WTC11 (cell line): ENCODE measurements around the gene C17orf75. TPM values are rescaled to one million over a fixed set of nuclear protein-coding genes. Genes with fewer than 3 reads are reported as not detected.
A peak's percentile ranks its signal among the peaks of the same experiment; 100 is the strongest.

Experiments
- ATAC-seq: fragments of 200-7000 bp; cut with Tn5 transposase; 2 replicates; pipeline ENCODE4 v1.10.0; 2021; ENCODE audit warnings: mild to moderate bottlenecking, moderate library complexity
- CTCF ChIA-PET: fragments of 300-600 bp; sonication (Branson Sonifier 250); formaldehyde crosslinking; loops from one replicate; lab custom pipeline; 2021; ENCODE audit warnings: antibody characterized with exemption; lab: Charles Lee
- POLR2A ChIA-PET: fragments of 350-600 bp; sonication (Branson Sonifier 250); formaldehyde crosslinking; loops from one replicate; lab custom pipeline; 2021; ENCODE audit warnings: antibody characterized with exemption; lab: Charles Lee
- DNase-seq: peaks from one replicate; pipeline ENCODE4 v3.0.0; 2021; ENCODE audit warnings: low spot score
- H3K27ac Mint-ChIP-seq: 2 replicates; pipeline ENCODE4 v1.8.0; 2021; ENCODE audit warnings: mixed read lengths
- H3K27me3 Mint-ChIP-seq: 2 replicates; pipeline ENCODE4 v1.8.0; 2021; ENCODE audit warnings: low read depth, mild to moderate bottlenecking, moderate library complexity, mixed read lengths
- H3K36me3 Mint-ChIP-seq: 2 replicates; pipeline ENCODE4 v1.8.0; 2021; ENCODE audit warnings: mixed read lengths
- H3K4me1 Mint-ChIP-seq: 2 replicates; pipeline ENCODE4 v1.8.0; 2022; ENCODE audit warnings: mixed read lengths
- H3K4me3 Mint-ChIP-seq: 2 replicates; pipeline ENCODE4 v1.8.0; 2021; ENCODE audit warnings: mild to moderate bottlenecking, moderate library complexity, mixed read lengths
- H3K9me3 Mint-ChIP-seq: 2 replicates; pipeline ENCODE4 v1.8.0; 2021; ENCODE audit warnings: mixed read lengths
- ESRRA ChIP-seq: sonication (generic); formaldehyde crosslinking; IDR thresholded peaks from 2 replicates; pipeline ENCODE4 v1.8.1; 2022; ENCODE audit warnings: mild to moderate bottlenecking, missing genetic modification reagents, borderline replicate concordance
- ETV6 ChIP-seq: sonication (generic); formaldehyde crosslinking; IDR thresholded peaks from 2 replicates; pipeline ENCODE4 v1.8.1; 2022; ENCODE audit warnings: mild to moderate bottlenecking, missing genetic modification reagents
- FOXJ3 ChIP-seq: sonication (generic); formaldehyde crosslinking; IDR thresholded peaks from 2 replicates; pipeline ENCODE4 v1.9.0; 2021; ENCODE audit warnings: missing genetic modification reagents, mild to moderate bottlenecking, borderline replicate concordance
- FOXP1 ChIP-seq: sonication (generic); formaldehyde crosslinking; IDR thresholded peaks from 2 replicates; pipeline ENCODE4 v1.8.0; 2022; ENCODE audit warnings: missing genetic modification reagents, mild to moderate bottlenecking, moderate library complexity, borderline replicate concordance
- HMGA2 ChIP-seq: fragments of 250-450 bp; sonication (Bioruptor Pico); IDR thresholded peaks from 2 replicates; pipeline ENCODE4 v1.4.0; 2021; ENCODE audit warnings: mild to moderate bottlenecking, moderate library complexity
- IRF2 ChIP-seq: sonication (generic); formaldehyde crosslinking; IDR thresholded peaks from 2 replicates; pipeline ENCODE4 v1.8.0; 2022; ENCODE audit warnings: low read depth, missing genetic modification reagents, borderline replicate concordance
- JUN ChIP-seq: sonication (generic); formaldehyde crosslinking; IDR thresholded peaks from 2 replicates; pipeline ENCODE4 v1.8.0; 2023; ENCODE audit warnings: mild to moderate bottlenecking, missing genetic modification reagents
- KAT7 ChIP-seq: sonication (generic); formaldehyde crosslinking; IDR thresholded peaks from 2 replicates; pipeline ENCODE4 v1.8.1; 2023; ENCODE audit warnings: missing genetic modification reagents, mild to moderate bottlenecking, borderline replicate concordance
- NFE2L1 ChIP-seq: sonication (generic); formaldehyde crosslinking; IDR thresholded peaks from 2 replicates; pipeline ENCODE4 v1.8.1; 2023; ENCODE audit warnings: missing genetic modification reagents
- NR1H2 ChIP-seq: sonication (generic); formaldehyde crosslinking; IDR thresholded peaks from 2 replicates; pipeline ENCODE4 v1.9.0; 2021; ENCODE audit warnings: mild to moderate bottlenecking, moderate library complexity, missing genetic modification reagents
- RORB ChIP-seq: fragments of 250-450 bp; sonication (Bioruptor Pico); IDR thresholded peaks from 2 replicates; pipeline ENCODE4 v1.9.0; 2021; ENCODE audit warnings: mild to moderate bottlenecking
- TCF7 ChIP-seq: sonication (generic); formaldehyde crosslinking; IDR thresholded peaks from 2 replicates; pipeline ENCODE4 v1.8.0; 2022; ENCODE audit warnings: mild to moderate bottlenecking, low read depth, missing genetic modification reagents, moderate library complexity
- ZNF121 ChIP-seq: sonication (generic); formaldehyde crosslinking; IDR thresholded peaks from 2 replicates; pipeline ENCODE4 v1.8.0; 2023; ENCODE audit warnings: missing genetic modification reagents
- ZNF232 ChIP-seq: sonication (generic); formaldehyde crosslinking; IDR thresholded peaks from 2 replicates; pipeline ENCODE4 v1.8.0; 2022; ENCODE audit warnings: mild to moderate bottlenecking, missing genetic modification reagents
- ZNF396 ChIP-seq: fragments of 250-450 bp; sonication (Bioruptor Pico); IDR thresholded peaks from 2 replicates; pipeline ENCODE4 v1.8.0; 2021; ENCODE audit warnings: mild to moderate bottlenecking, moderate library complexity, borderline replicate concordance
- total RNA-seq: library from RNA; stranded (reverse); gene quantifications from 3 replicates; pipeline ENCODE4 v1.2.3, GENCODE V29; 2021
- TF ChIP-seq, protein P1 (sequence below): sonication (generic); formaldehyde crosslinking; IDR thresholded peaks from 2 replicates; pipeline ENCODE4 v1.8.0; 2023; ENCODE audit warnings: missing genetic modification reagents, mild to moderate bottlenecking, borderline replicate concordance
- TF ChIP-seq, protein P2 (sequence below): fragments of 250-450 bp; sonication (Bioruptor Pico); IDR thresholded peaks from 2 replicates; pipeline ENCODE4 v1.9.0; 2021; ENCODE audit warnings: mild to moderate bottlenecking
- TF ChIP-seq, protein P3 (sequence below): sonication (generic); formaldehyde crosslinking; IDR thresholded peaks from 2 replicates; pipeline ENCODE4 v1.8.1; 2023; ENCODE audit warnings: mild to moderate bottlenecking, moderate library complexity, missing genetic modification reagents
- TF ChIP-seq, protein P4 (sequence below): sonication (generic); formaldehyde crosslinking; IDR thresholded peaks from 2 replicates; pipeline ENCODE4 v1.8.0; 2022; ENCODE audit warnings: mild to moderate bottlenecking, missing genetic modification reagents
- TF ChIP-seq, protein P5 (sequence below): sonication (generic); formaldehyde crosslinking; IDR thresholded peaks from 2 replicates; pipeline ENCODE4 v1.8.1; 2022; ENCODE audit warnings: low read depth, mild to moderate bottlenecking, moderate library complexity, missing genetic modification reagents, borderline replicate concordance
- TF ChIP-seq, protein P6 (sequence below): sonication (generic); formaldehyde crosslinking; IDR thresholded peaks from 2 replicates; pipeline ENCODE4 v1.8.1; 2023; ENCODE audit warnings: mild to moderate bottlenecking, missing genetic modification reagents

C17orf75 gene
- total RNA-seq, 1 experiment from 2014 or later: 35.5 TPM

DNA sequence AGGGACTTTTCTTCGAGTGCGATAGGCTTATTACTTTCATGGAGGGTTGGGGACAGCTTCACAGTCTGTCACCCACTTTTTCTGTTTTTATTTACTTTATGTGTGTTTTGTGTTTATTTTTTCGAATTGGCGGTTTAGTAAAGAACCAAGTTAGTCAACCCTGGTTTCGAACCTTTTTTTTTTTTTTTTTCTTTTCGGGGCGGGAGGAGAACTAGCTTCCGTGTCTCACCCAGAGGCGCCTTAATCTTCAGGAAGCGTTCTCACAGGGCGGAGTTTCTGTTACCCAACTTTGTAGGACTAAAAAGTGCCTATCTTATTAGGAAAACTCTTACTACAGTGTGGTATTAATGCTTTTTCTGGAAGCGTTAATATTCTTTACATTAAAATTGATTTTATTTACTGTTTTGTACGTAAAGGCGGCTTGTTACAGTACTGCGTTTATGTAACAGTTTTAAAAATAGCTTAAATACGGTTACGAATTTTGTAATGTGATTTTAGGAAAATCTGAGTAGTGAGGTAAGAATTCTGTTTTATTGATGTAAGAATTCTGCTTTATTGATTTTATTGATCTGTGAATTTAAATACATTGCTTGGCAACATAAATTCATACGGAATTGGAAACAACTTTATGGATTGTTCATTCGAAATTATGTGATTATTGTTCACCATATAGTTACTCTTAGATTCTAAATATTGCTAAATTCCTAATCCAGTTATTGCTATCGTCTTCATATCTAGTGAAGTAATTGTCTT lies 8.9 kb upstream of the C17orf75 start:
- no peak for TF ChIP-seq NR1H2
- TF ChIP-seq ZNF396: no peak
- TF ChIP-seq ZNF232 (CRISPR knock-in tag): no peak
- TF ChIP-seq FOXJ3 (CRISPR knock-in tag): no peak
- no peak for TF ChIP-seq ETV6 (CRISPR knock-in tag)
- Mint-ChIP-seq H3K4me3 (peak overlapping the region; percentile 99), H3K27me3 (no peaks in the 10 kb centered on the region), H3K4me1 (peaks cover 39% of the 10 kb centered on the region), H3K36me3 (peaks cover 51% of the 10 kb centered on the region), H3K9me3 (no peaks in the 10 kb centered on the region), H3K27ac (peak overlapping the region; percentile 100)
- DNase-seq (no peak), ATAC-seq (no peak)
- CTCF ChIA-PET: interaction anchor here (0.6 to 1.2 kb wide), 5 partner anchors 31 to 212 kb away, joined by 3 to 5 read pairs (median 5); partner anchors contain the start of gene PSMD11
- POLR2A ChIA-PET: interaction anchor here (0.6 to 1.2 kb wide), 2 partner anchors 94 to 434 kb away, joined by 4 to 6 read pairs; partner anchors contain the start of gene PSMD11

DNA sequence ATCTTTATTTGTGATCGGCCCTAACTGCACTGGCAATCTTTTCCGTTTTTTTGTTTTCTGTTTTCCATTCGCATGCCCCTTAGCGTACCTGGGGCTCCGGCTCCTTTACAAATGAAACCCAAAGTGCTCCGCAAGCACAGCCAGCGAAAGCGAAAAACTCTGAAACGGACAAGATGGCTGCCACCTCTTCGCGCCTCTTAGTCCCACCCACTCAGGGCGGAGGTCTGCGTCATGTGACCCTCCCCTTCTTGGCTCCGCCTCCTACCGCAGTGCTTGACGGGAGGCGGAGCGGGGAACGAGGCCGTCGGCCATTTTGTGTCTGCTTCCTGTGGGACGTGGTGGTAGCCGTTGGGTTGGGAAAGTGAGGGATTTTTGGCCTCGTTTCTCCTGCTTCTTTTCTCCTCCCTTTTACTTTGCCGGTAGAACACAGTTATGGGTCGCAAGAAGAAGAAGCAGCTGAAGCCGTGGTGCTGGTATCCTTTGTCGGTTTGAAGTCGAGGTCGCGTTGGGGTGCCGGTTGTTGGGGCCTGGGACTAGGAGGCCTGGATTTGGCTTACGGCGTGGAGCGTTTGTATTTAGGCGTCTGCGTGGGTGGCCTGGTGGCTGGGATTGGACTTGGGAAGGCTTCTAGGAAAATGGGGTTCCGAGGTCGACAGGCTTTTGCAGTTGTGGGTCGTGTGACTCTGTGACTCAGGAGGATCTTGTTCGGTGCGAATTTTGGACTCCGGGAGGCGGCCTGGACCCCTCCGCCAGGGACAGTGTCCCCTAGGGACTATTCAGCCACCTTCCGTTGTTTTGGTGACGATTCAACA lies 8.1 kb upstream of the C17orf75 start, which contains the start of gene ZNF207:
Gene ZNF207, plus strand, starts transcription at position 304 of the 812 bp plus-strand sequence. Its CDS starts 129 bp downstream, at position 433.
- peaks cover 43% of the 10 kb centered on the region for H3K36me3 Mint-ChIP-seq
- DNase-seq (peak; percentile 96), ATAC-seq (peak; percentile 96)
- H3K4me1 Mint-ChIP-seq: peaks cover 32% of the 10 kb centered on the region
- no peaks in the 10 kb centered on the region for H3K9me3 Mint-ChIP-seq
- ChIA-PET CTCF (interaction anchor here (1.0 to 1.4 kb wide), 3 partner anchors 31 to 97 kb away, joined by 5 to 7 read pairs (median 5); partner anchors contain the start of gene PSMD11), POLR2A (interaction anchor here (1.2 kb wide), 1 partner anchor 94 kb away, joined by 6 read pairs; the partner anchor contains the start of gene PSMD11)
- peak within 1 kb of the TSS; percentile 99 for H3K4me3 Mint-ChIP-seq
- peak within 1 kb of the TSS; percentile 100 for H3K27ac Mint-ChIP-seq
- H3K27me3 Mint-ChIP-seq: no peaks in the 10 kb centered on the region
- TF ChIP-seq, protein P1, sequence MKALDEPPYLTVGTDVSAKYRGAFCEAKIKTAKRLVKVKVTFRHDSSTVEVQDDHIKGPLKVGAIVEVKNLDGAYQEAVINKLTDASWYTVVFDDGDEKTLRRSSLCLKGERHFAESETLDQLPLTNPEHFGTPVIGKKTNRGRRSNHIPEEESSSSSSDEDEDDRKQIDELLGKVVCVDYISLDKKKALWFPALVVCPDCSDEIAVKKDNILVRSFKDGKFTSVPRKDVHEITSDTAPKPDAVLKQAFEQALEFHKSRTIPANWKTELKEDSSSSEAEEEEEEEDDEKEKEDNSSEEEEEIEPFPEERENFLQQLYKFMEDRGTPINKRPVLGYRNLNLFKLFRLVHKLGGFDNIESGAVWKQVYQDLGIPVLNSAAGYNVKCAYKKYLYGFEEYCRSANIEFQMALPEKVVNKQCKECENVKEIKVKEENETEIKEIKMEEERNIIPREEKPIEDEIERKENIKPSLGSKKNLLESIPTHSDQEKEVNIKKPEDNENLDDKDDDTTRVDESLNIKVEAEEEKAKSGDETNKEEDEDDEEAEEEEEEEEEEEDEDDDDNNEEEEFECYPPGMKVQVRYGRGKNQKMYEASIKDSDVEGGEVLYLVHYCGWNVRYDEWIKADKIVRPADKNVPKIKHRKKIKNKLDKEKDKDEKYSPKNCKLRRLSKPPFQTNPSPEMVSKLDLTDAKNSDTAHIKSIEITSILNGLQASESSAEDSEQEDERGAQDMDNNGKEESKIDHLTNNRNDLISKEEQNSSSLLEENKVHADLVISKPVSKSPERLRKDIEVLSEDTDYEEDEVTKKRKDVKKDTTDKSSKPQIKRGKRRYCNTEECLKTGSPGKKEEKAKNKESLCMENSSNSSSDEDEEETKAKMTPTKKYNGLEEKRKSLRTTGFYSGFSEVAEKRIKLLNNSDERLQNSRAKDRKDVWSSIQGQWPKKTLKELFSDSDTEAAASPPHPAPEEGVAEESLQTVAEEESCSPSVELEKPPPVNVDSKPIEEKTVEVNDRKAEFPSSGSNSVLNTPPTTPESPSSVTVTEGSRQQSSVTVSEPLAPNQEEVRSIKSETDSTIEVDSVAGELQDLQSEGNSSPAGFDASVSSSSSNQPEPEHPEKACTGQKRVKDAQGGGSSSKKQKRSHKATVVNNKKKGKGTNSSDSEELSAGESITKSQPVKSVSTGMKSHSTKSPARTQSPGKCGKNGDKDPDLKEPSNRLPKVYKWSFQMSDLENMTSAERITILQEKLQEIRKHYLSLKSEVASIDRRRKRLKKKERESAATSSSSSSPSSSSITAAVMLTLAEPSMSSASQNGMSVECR (CRISPR knock-in tag): 0 out of 2 replicates have a peak, but pooled peaks have one; percentile 17
- TF ChIP-seq, protein P2, sequence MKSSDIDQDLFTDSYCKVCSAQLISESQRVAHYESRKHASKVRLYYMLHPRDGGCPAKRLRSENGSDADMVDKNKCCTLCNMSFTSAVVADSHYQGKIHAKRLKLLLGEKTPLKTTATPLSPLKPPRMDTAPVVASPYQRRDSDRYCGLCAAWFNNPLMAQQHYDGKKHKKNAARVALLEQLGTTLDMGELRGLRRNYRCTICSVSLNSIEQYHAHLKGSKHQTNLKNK (CRISPR knock-in tag): no peak
- TF ChIP-seq, protein P3, sequence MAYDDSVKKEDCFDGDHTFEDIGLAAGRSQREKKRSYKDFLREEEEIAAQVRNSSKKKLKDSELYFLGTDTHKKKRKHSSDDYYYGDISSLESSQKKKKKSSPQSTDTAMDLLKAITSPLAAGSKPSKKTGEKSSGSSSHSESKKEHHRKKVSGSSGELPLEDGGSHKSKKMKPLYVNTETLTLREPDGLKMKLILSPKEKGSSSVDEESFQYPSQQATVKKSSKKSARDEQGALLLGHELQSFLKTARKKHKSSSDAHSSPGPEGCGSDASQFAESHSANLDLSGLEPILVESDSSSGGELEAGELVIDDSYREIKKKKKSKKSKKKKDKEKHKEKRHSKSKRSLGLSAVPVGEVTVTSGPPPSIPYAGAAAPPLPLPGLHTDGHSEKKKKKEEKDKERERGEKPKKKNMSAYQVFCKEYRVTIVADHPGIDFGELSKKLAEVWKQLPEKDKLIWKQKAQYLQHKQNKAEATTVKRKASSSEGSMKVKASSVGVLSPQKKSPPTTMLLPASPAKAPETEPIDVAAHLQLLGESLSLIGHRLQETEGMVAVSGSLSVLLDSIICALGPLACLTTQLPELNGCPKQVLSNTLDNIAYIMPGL (CRISPR knock-in tag): peak; percentile 82; the same call in 1 of the 2 replicates
- TF ChIP-seq HMGA2 (CRISPR knock-in tag): no peak
- no peak for TF ChIP-seq ZNF121 (CRISPR knock-in tag)
- TF ChIP-seq, protein P4, sequence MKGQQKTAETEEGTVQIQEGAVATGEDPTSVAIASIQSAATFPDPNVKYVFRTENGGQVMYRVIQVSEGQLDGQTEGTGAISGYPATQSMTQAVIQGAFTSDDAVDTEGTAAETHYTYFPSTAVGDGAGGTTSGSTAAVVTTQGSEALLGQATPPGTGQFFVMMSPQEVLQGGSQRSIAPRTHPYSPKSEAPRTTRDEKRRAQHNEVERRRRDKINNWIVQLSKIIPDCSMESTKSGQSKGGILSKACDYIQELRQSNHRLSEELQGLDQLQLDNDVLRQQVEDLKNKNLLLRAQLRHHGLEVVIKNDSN (CRISPR knock-in tag): peak; percentile 98
- TF ChIP-seq TCF7 (CRISPR knock-in tag): no peak
- 0 out of 2 replicates have a peak, but pooled peaks have one; percentile 28 for TF ChIP-seq NFE2L1 (CRISPR knock-in tag)
- TF ChIP-seq RORB (CRISPR knock-in tag): no peak
- no peak; the same call in 1 of the 2 replicates for TF ChIP-seq ETV6 (CRISPR knock-in tag)
- TF ChIP-seq, protein P5, sequence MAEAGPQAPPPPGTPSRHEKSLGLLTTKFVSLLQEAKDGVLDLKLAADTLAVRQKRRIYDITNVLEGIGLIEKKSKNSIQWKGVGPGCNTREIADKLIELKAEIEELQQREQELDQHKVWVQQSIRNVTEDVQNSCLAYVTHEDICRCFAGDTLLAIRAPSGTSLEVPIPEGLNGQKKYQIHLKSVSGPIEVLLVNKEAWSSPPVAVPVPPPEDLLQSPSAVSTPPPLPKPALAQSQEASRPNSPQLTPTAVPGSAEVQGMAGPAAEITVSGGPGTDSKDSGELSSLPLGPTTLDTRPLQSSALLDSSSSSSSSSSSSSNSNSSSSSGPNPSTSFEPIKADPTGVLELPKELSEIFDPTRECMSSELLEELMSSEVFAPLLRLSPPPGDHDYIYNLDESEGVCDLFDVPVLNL (CRISPR knock-in tag): peak; percentile 49; the same call in 1 of the 2 replicates
- TF ChIP-seq, protein P6, sequence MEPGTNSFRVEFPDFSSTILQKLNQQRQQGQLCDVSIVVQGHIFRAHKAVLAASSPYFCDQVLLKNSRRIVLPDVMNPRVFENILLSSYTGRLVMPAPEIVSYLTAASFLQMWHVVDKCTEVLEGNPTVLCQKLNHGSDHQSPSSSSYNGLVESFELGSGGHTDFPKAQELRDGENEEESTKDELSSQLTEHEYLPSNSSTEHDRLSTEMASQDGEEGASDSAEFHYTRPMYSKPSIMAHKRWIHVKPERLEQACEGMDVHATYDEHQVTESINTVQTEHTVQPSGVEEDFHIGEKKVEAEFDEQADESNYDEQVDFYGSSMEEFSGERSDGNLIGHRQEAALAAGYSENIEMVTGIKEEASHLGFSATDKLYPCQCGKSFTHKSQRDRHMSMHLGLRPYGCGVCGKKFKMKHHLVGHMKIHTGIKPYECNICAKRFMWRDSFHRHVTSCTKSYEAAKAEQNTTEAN (CRISPR knock-in tag): no peak; the same call in 1 of the 2 replicates
- TF ChIP-seq KAT7 (CRISPR knock-in tag): no peak
- no peak for TF ChIP-seq IRF2 (CRISPR knock-in tag)
- 0 out of 2 replicates have a peak, but pooled peaks have one; percentile 50 for TF ChIP-seq ESRRA (CRISPR knock-in tag)
- TF ChIP-seq JUN (CRISPR knock-in tag): 0 out of 2 replicates have a peak, but pooled peaks have one; percentile 81
- TF ChIP-seq ZNF232 (CRISPR knock-in tag): peak; percentile 85; the same call in 1 of the 2 replicates
- TF ChIP-seq FOXP1 (CRISPR knock-in tag): 0 out of 2 replicates have a peak, but pooled peaks have one; percentile 83
